Adrenal gland (tissue), 12 donors: ENCODE measurements around the gene PTGS1. TPM values are rescaled to one million over a fixed set of nuclear protein-coding genes. Genes with fewer than 3 reads are reported as not detected.

Source experiments
- DNase-seq, 7 donors: peaks; one replicate each; pipeline ENCODE4 v3.0.0-alpha.2; 2019 to 2020
- H3K27ac ChIP-seq, 5 donors: fragments of 200-600 bp; sonication (generic) in 4 of 5; 1 replicate in 3 of 5; 2 replicates in 2 of 5; pipeline versions ENCODE4 v1.5.1 to v1.8.0; 2016 to 2020; ENCODE audit warnings: mild to moderate bottlenecking in 1 of 5
- H3K27me3 ChIP-seq: fragments of 200-600 bp; 2 replicates; pipeline ENCODE4 v1.8.0; 2021
- H3K36me3 ChIP-seq, 2 donors: fragments of 200-600 bp; replicated peaks in 1 of 2; 1 replicate in 1 of 2; 2 replicates in 1 of 2; pipeline versions ENCODE4 v1.5.1 to v1.8.0; 2018 to 2022
- H3K4me1 ChIP-seq, 2 donors: fragments of 200-600 bp; replicated peaks in 1 of 2; 1 replicate in 1 of 2; 2 replicates in 1 of 2; pipeline versions ENCODE4 v1.5.1 to v1.8.0; 2018 to 2021
- H3K4me3 ChIP-seq, 4 donors: fragments of 200-600 bp; sonication (generic) in 3 of 4; one replicate each; pipeline ENCODE4 v1.5.1; 2016 to 2018
- H3K9me3 ChIP-seq, 3 donors: fragments of 200-600 bp; sonication (generic) in 1 of 3; replicated peaks in 1 of 3; 1 replicate in 2 of 3; 2 replicates in 1 of 3; pipeline versions ENCODE4 v1.5.1 to v1.8.0; 2016 to 2021
- CTCF ChIP-seq, 6 experiments: fragments of 450-650 bp in 4 of 6; fragments of 200-600 bp in 2 of 6; sonication (generic) in 1 of 6; IDR thresholded peaks; 1 replicate in 5 of 6; 2 replicates in 1 of 6; pipeline versions ENCODE4 v1.5.1 to v1.8.0; 2016 to 2021; ENCODE audit warnings: antibody characterized with exemption in 6 of 6, mild to moderate bottlenecking in 2 of 6, moderate library complexity in 1 of 6
- POLR2A ChIP-seq, 2 donors: fragments of 450-650 bp; IDR thresholded peaks; one replicate each; pipeline ENCODE4 v1.6.1; 2017; ENCODE audit warnings: antibody characterized with exemption in 2 of 2, mild to moderate bottlenecking in 2 of 2, moderate library complexity in 1 of 2
- WGBS, 4 donors: extraction: QIAGEN DNeasy Blood & Tissue Kit in 2 of 4; methylation state at CpG; one replicate each; pipeline versions ENCODE4 v1.1.5 to v1.1.7; 2013 to 2017; 5-methylcytosine and 5-hydroxymethylcytosine counted together
- intact Hi-C, 2 donors: fragments of 100-400 bp; cut with DNase I; formaldehyde crosslinking; loops; one replicate each; pipeline versions ENCODE4 v1.14.1 to v1.15.0; 2022 to 2023
- polyA plus RNA-seq, 3 donors: library from polyadenylated mRNA; stranded (reverse); fragments of 200-250 nt in 2 of 3; fragments of 350-450 nt in 1 of 3; fragmentation: Illumina TruSeq in 1 of 3; extraction: RNeasy Lipid Tissue Mini Kit (QIAGEN cat#74804) in 1 of 3; gene quantifications; one replicate each; pipeline ENCODE4 v1.2.3, GENCODE V29; 2013 to 2014
- total RNA-seq, 9 donors: library from RNA; depleted of rRNA in 4 of 9; stranded (reverse); fragments of >200 nt in 4 of 9; fragments of 120-200 nt in 1 of 9; fragmentation: NEBNext Ultra II Directional in 1 of 9; extraction: Animal tissue kit (Norgen Biotek cat#: 25700) in 1 of 9; gene quantifications; one replicate each; pipeline versions ENCODE4 v1.1.0 to v1.2.4, GENCODE V29; 2013 to 2023
- donor health status: healthy with polysubstance abuse.
- donor health status: Bipolar disorder and iron deficiency.
- donor health status: DM: yes; HTN: yes; CAD: no.
- donor health status: DM: no; HTN: no; CAD: no.
- donor health status: DM: no; HTN: no; CAD: no.
- donor health status: DM: yes; HTN: yes; CAD: no.

The PTGS1 gene
- total and polyA plus RNA-seq, 12 donors: 0.78 to 6.6 (median 5.1) TPM

GRCh38 chr9:122418016-122418415 lies 47.2 kb downstream of the PTGS1 start:
- Histone ChIP-seq H3K4me1 (no peaks in the 10 kb centered on the region), H3K27ac (no peak overlapping the region), H3K27me3 (no peaks in the 10 kb centered on the region), H3K4me3 (no peak overlapping the region), H3K9me3 (peaks cover 0 to 3% (median 0%) of the 10 kb centered on the region in 3 donors), H3K36me3 (no peaks in the 10 kb centered on the region)
- intact Hi-C loops: no loop called here
- no peak for DNase-seq
- TF ChIP-seq POLR2A (IDR thresholded peaks at IDR 0.05) (no peak), CTCF (IDR thresholded peaks at IDR 0.05) (no peak)

GRCh38 chr9:122420315-122420714 lies 49.5 kb downstream of the PTGS1 start:
- no peaks in the 10 kb centered on the region for H3K27me3 ChIP-seq
- no peak for TF ChIP-seq CTCF (IDR thresholded peaks at IDR 0.05)
- TF ChIP-seq POLR2A (IDR thresholded peaks at IDR 0.05): no peak
- 72 to 81% (median 77%) methylated on average over 3 of the region's 3 CpGs for WGBS, 4 donors
- H3K9me3 ChIP-seq: peaks cover 0 to 3% (median 0%) of the 10 kb centered on the region in 3 donors
- intact Hi-C loops: no loop called here
- no peak for DNase-seq
- H3K27ac ChIP-seq: no peak overlapping the region
- no peak overlapping the region for H3K4me3 ChIP-seq
- no peaks in the 10 kb centered on the region for H3K36me3 ChIP-seq
- no peaks in the 10 kb centered on the region for H3K4me1 ChIP-seq

GRCh38 chr9:122425087-122425486 lies 54.3 kb downstream of the PTGS1 start:
- peaks cover 4% of the 10 kb centered on the region for H3K27me3 ChIP-seq
- H3K4me1 ChIP-seq: no peaks in the 10 kb centered on the region
- H3K27ac ChIP-seq: no peak overlapping the region
- DNase-seq: no peak
- H3K9me3 ChIP-seq: peaks cover 0 to 7% (median 0%) of the 10 kb centered on the region in 3 donors
- no peak overlapping the region for H3K4me3 ChIP-seq
- intact Hi-C loops: no loop called here
- no peak for TF ChIP-seq CTCF (IDR thresholded peaks at IDR 0.05)
- no peaks in the 10 kb centered on the region for H3K36me3 ChIP-seq
- 37 to 60% (median 39%) methylated on average over 2 of the region's 2 CpGs for WGBS, 4 donors

GRCh38 chr9:122426723-122427122 lies 55.9 kb downstream of the PTGS1 start:
- Histone ChIP-seq H3K4me1 (no peaks in the 10 kb centered on the region), H3K4me3 (no peak overlapping the region), H3K36me3 (no peaks in the 10 kb centered on the region), H3K27me3 (peaks cover 4% of the 10 kb centered on the region), H3K9me3 (peaks cover 0 to 6% (median 0%) of the 10 kb centered on the region in 3 donors), H3K27ac (no peak overlapping the region)
- TF ChIP-seq POLR2A (IDR thresholded peaks at IDR 0.05) (no peak), CTCF (IDR thresholded peaks at IDR 0.05) (no peak)
- intact Hi-C loops: no loop called here
- DNase-seq: no peak
- WGBS, 4 donors: 63 to 68% (median 66%) methylated on average over 3 of the region's 3 CpGs
